Psoas muscle (tissue), 8 donors: Measurements from ENCODE around the gene RPS2. TPM values are rescaled to one million over a fixed set of nuclear protein-coding genes. Genes with fewer than 3 reads are reported as not detected.
A peak's percentile ranks its signal among the peaks of the same experiment; 100 is the strongest.

Experiments used
- ATAC-seq, 4 donors: fragments of 200-7000 bp; cut with Tn5 transposase; one replicate each; pipeline ENCODE4 v1.9.1; 2020; ENCODE audit warnings: moderate library complexity in 3 of 4, mild to moderate bottlenecking in 2 of 4
- DNase-seq, 2 donors: peaks; one replicate each; pipeline ENCODE4 v3.0.0-alpha.2; 2020
- H3K27ac ChIP-seq: fragments of 200-600 bp; one replicate; pipeline ENCODE4 v1.8.0; 2022
- H3K27me3 ChIP-seq, 3 donors: fragments of 200-600 bp in 1 of 3; one replicate each; pipeline versions ENCODE4 v1.6.1 to v1.8.0; 2013 to 2022; ENCODE audit warnings: low read length in 2 of 3, mild to moderate bottlenecking in 2 of 3, moderate library complexity in 1 of 3; ENCODE audit not compliant: insufficient read depth in 3 of 3
- H3K36me3 ChIP-seq, 2 donors: fragments of 200-600 bp in 1 of 2; one replicate each; pipeline versions ENCODE4 v1.6.1 to v1.8.0; 2013 to 2022; ENCODE audit warnings: low read depth in 1 of 2, mild to moderate bottlenecking in 1 of 2, moderate library complexity in 1 of 2; ENCODE audit not compliant: insufficient read depth in 1 of 2
- H3K4me1 ChIP-seq: fragments of 200-600 bp; one replicate; pipeline ENCODE4 v1.8.0; 2022
- H3K4me3 ChIP-seq: fragments of 200-600 bp; one replicate; pipeline ENCODE4 v1.8.0; 2022; ENCODE audit warnings: mild to moderate bottlenecking
- H3K9me3 ChIP-seq: fragments of 200-600 bp; one replicate; pipeline ENCODE4 v1.8.0; 2022
- CTCF ChIP-seq: fragments of 200-600 bp; IDR thresholded peaks from one replicate; pipeline ENCODE4 v1.8.0; 2022; ENCODE audit warnings: antibody characterized with exemption
- WGBS, 3 donors: extraction: QIAGEN DNeasy Blood & Tissue Kit; methylation state at CpG; one replicate each; pipeline versions ENCODE4 v1.1.6 to v1.1.7; 2013; 5-methylcytosine and 5-hydroxymethylcytosine counted together
- intact Hi-C, 2 donors: fragments of 100-400 bp; cut with DNase I; formaldehyde crosslinking; loops; one replicate each; pipeline versions ENCODE4 v1.11.0 to v1.14.2; 2022
- polyA plus RNA-seq, 3 donors: library from polyadenylated mRNA; stranded (reverse); fragments of 200-250 nt; gene quantifications; one replicate each; pipeline ENCODE4 v1.2.3, GENCODE V29; 2013
- total RNA-seq, 4 donors: library from RNA; stranded (reverse); fragmentation: NEBNext Ultra II Directional in 2 of 4; extraction: Animal tissue kit (Norgen Biotek cat#: 25700) in 2 of 4; gene quantifications; one replicate each; pipeline versions ENCODE4 v1.2.1 to v1.2.4, GENCODE V29; 2021 to 2023
- donor health status: healthy with polysubstance abuse.
- donor health status: DM: no; HTN: no; CAD: no; lungs with moderate emphysema.
- donor health status: Bipolar disorder and iron deficiency.
- donor health status: healthy.
- donor health status: DM: yes; HTN: yes; CAD: no.
- donor health status: DM: no; HTN: no; CAD: no.
- donor health status: DM: no; HTN: no; CAD: no.
- donor health status: DM: yes; HTN: yes; CAD: no.

RPS2 gene
- total and polyA plus RNA-seq, 7 donors: 1,044 to 3,940 (median 1,902) TPM

DNA sequence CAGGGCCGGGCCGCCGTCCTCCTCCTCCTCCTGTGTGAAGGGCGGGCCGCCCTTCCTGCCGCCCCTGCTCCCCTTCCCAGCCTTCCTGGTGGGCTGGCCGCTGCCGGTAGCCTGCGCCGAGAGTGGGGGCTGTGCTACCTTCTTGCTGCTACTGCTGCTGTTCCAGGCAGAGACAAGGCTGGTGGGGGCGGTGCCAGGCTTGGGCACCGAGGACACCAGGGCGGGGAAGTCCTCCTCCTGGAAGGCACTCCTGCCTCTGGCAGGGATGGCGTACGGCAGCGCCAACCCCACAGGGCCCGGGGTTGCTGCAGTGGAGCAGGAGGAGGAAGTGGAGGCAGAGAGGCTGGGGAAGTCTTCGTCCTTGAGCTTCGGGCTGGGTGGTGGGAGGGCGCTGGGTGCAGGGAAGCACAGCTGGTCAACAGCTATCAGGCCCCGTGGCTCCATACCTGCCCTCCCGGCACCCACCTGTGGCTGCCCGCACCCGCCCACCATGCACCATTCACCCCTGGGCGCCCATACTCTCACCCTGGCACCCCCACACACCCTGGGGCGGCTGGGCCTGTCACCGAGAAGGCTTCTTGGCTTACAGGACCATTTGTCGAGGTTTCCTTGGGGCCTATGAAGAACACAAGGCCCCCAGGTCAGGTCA lies 35.4 kb upstream of the RPS2 start:
- Histone ChIP-seq H3K4me1 (peaks cover 36% of the 10 kb centered on the region), H3K36me3 (peaks cover 8 to 63% of the 10 kb centered on the region in 2 donors), H3K4me3 (no peak overlapping the region), H3K9me3 (no peaks in the 10 kb centered on the region), H3K27me3 (no peaks in the 10 kb centered on the region), H3K27ac (no peak overlapping the region)
- intact Hi-C loops: no loop called here
- WGBS, 3 donors: 72 to 81% (median 76%) methylated on average over 20 to 28 of the region's 28 CpGs
- no peak for TF ChIP-seq CTCF
- DNase-seq (peak in 1 of 2 donors; percentile 54), ATAC-seq (no peak)

GRCh38 chr16:1998852-1999801 lies 34.5 kb upstream of the RPS2 start:
- 89 to 93% (median 92%) methylated on average over 35 to 39 of the region's 39 CpGs for WGBS, 3 donors
- intact Hi-C loops: no loop called here

DNA sequence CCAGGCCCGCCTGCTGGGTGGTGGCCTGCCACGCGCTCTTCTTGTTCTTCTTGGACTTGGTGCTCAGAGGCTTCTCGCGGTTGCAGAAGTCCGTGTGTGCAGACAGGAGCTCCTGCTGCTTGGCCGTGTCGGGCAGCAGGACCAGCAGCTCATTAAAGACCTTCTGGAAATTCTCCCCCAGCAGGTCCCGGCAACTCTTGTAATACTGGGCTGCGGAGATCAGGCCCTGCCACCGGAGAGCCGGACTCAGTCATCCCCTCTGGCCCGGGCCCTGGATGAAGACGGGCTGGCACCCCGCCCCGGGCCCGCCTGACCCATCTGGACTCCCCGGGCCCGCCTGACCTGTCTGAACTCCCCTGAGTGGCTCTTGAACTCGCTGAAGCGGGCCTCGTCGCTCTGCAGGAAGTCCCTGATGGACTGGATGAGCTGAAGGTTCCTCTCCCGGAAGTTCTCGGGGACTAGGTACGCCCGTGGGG lies 33.8 kb upstream of the RPS2 start:
- Histone ChIP-seq H3K27me3 (no peaks in the 10 kb centered on the region), H3K9me3 (no peaks in the 10 kb centered on the region), H3K4me1 (peaks cover 20% of the 10 kb centered on the region), H3K4me3 (no peak overlapping the region), H3K27ac (peak overlapping the region; percentile 63), H3K36me3 (peaks cover 8 to 61% of the 10 kb centered on the region in 2 donors)
- ATAC-seq: no peak
- 79 to 89% (median 81%) methylated on average over 27 of the region's 27 CpGs for WGBS, 3 donors
- TF ChIP-seq CTCF: no peak
- DNase-seq: no peak
- intact Hi-C loops: no loop called here

More at GRCh38 chr16:1998852-1999801, 34.5 kb upstream of the RPS2 start:
- H3K27ac ChIP-seq: peak overlapping the region; percentile 63
- no peak for TF ChIP-seq CTCF
- H3K36me3 ChIP-seq: peaks cover 8 to 63% of the 10 kb centered on the region in 2 donors
- H3K4me1 ChIP-seq: peaks cover 27% of the 10 kb centered on the region
- H3K4me3 ChIP-seq: no peak overlapping the region
- no peaks in the 10 kb centered on the region for H3K9me3 ChIP-seq
- DNase-seq (peak in 1 of 2 donors; percentile 21), ATAC-seq (no peak)
- no peaks in the 10 kb centered on the region for H3K27me3 ChIP-seq

DNA sequence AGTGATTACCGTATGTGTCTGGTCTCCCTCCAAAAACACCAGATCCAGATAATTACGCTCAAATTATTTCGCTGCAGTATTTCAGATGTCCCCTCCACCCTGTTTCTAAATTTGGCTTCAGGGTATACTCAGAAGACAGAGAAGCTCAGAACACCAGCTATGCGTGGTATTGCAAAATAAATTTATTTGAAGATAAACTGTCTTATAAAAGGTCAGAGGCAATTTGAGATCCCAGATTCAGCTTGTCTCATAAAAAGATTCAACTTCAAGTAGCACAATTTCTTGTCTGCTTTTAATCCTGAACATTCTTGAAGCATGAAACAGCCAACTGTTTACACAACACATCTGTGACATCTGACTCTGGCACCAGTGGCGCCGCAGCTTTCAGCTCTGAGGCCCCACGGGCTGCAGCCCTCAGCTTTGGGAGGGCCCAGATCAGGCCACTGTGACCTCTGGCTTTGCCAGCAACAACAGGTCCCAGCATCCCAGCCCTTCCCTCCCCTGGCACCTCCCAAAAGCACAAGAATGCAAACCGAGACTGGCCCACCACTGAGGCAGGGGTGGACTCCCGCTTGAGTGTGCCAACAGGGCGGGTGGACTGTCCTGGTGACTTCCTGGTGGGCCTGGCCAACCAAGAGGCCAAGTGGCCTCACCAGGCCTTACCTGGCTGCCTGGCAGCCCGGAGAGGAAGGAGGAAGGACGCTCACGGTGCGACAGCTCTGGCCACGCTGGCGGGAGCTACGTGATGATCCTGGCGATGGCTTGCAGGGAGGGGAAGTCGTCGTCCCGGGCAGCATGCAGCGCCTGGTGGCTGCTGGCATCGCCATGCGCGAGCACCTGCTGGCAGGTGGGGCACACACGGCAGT lies 33.1 kb upstream of the RPS2 start:
- 59 to 80% (median 67%) methylated on average over 24 to 26 of the region's 26 CpGs for WGBS, 3 donors
- no peak for TF ChIP-seq CTCF
- peak; percentile 51 to 86 for DNase-seq
- H3K27ac ChIP-seq: peak overlapping the region; percentile 63
- H3K9me3 ChIP-seq: no peaks in the 10 kb centered on the region
- intact Hi-C loops: no loop called here
- peak; percentile 30 to 73 (median 48) for ATAC-seq
- peaks cover 8 to 54% of the 10 kb centered on the region in 2 donors for H3K36me3 ChIP-seq
- peaks cover 17% of the 10 kb centered on the region for H3K4me1 ChIP-seq
- H3K4me3 ChIP-seq: no peak overlapping the region
- no peaks in the 10 kb centered on the region for H3K27me3 ChIP-seq
